CD14-positive monocyte (primary cell): ENCODE results near the gene SMARCA2. TPM values are rescaled to one million over a fixed set of nuclear protein-coding genes. Genes with fewer than 3 reads are reported as not detected.
A peak's percentile ranks its signal among the peaks of the same experiment; 100 is the strongest.

ENCODE experiments used
- DNase-seq, 3 donors: peaks; one replicate each; pipeline ENCODE4 v3.0.0-alpha.2; 2011 to 2022
- H2AFZ ChIP-seq: 2 replicates; pipeline ENCODE4 v1.6.0; 2012; ENCODE audit warnings: mild to moderate bottlenecking, low read depth, low read length, inconsistent platforms; ENCODE audit not compliant: insufficient read depth, poor library complexity, severe bottlenecking
- H3K27ac ChIP-seq, 2 donors: 1 replicate in 1 of 2; 2 replicates in 1 of 2; pipeline ENCODE4 v1.5.1; 2012 to 2013; ENCODE audit warnings: low read length in 2 of 2, control low read depth in 1 of 2, inconsistent platforms in 1 of 2, low read depth in 1 of 2, mild to moderate bottlenecking in 1 of 2
- H3K27me3 ChIP-seq, 2 donors: one replicate each; pipeline versions ENCODE4 v1.6.0 to v1.6.1; 2011 to 2013; ENCODE audit warnings: low read length in 2 of 2; ENCODE audit not compliant: control insufficient read depth in 2 of 2, insufficient read depth in 2 of 2
- H3K36me3 ChIP-seq, 2 donors: replicated peaks in 1 of 2; 1 replicate in 1 of 2; 2 replicates in 1 of 2; pipeline versions ENCODE4 v1.5.1 to v1.6.1; 2012 to 2013; ENCODE audit warnings: low read length in 2 of 2, control low read depth in 1 of 2, inconsistent platforms in 1 of 2, mild to moderate bottlenecking in 1 of 2; ENCODE audit not compliant: insufficient read depth in 2 of 2, control insufficient read depth in 1 of 2
- H3K4me1 ChIP-seq, 2 donors: 1 replicate in 1 of 2; 2 replicates in 1 of 2; pipeline versions ENCODE4 v1.5.1 to v1.6.1; 2012 to 2013; ENCODE audit warnings: low read length in 2 of 2, control low read depth in 1 of 2, inconsistent platforms in 1 of 2, mild to moderate bottlenecking in 1 of 2, moderate library complexity in 1 of 2; ENCODE audit not compliant: insufficient read depth in 2 of 2, control insufficient read depth in 1 of 2
- H3K4me2 ChIP-seq: replicated peaks from 2 replicates; pipeline ENCODE3; 2012; ENCODE audit warnings: low read length, moderate library complexity, mild to moderate bottlenecking; ENCODE audit not compliant: poor library complexity, severe bottlenecking; ENCODE audit errors: extremely low read depth
- H3K4me3 ChIP-seq, 3 experiments: fragments of 200-600 bp in 1 of 3; sonication (generic) in 1 of 3; replicated peaks in 1 of 3; 1 replicate in 2 of 3; 2 replicates in 1 of 3; pipeline ENCODE4 v1.5.1; 2011 to 2013; ENCODE audit warnings: low read length in 3 of 3, mild to moderate bottlenecking in 3 of 3, control low read depth in 2 of 3, low read depth in 2 of 3, inconsistent platforms in 1 of 3, moderate library complexity in 1 of 3
- H3K79me2 ChIP-seq: 2 replicates; pipeline ENCODE4 v1.6.0; 2012; ENCODE audit warnings: mild to moderate bottlenecking, control low read depth, inconsistent platforms, low read length, moderate library complexity; ENCODE audit not compliant: insufficient read depth
- H3K9ac ChIP-seq: 2 replicates; pipeline ENCODE4 v1.6.0; 2017; ENCODE audit warnings: low read length, mild to moderate bottlenecking; ENCODE audit not compliant: insufficient read depth, poor library complexity, severe bottlenecking
- H3K9me3 ChIP-seq, 2 donors: replicated peaks in 1 of 2; 1 replicate in 1 of 2; 2 replicates in 1 of 2; pipeline versions ENCODE4 v1.5.1 to v1.6.1; 2012 to 2013; ENCODE audit warnings: low read length in 2 of 2, control low read depth in 1 of 2; ENCODE audit not compliant: control insufficient read depth in 1 of 2, insufficient read depth in 1 of 2
- H4K20me1 ChIP-seq: 2 replicates; pipeline ENCODE4 v1.6.0; 2012; ENCODE audit warnings: mild to moderate bottlenecking, low read length, control low read depth, moderate library complexity; ENCODE audit not compliant: insufficient read depth
- H3K27ac Mint-ChIP-seq, 7 donors: one replicate each; pipeline ENCODE4 v1.8.0; 2020; ENCODE audit warnings: mild to moderate bottlenecking in 7 of 7, mixed read lengths in 7 of 7, moderate library complexity in 6 of 7, inconsistent platforms in 2 of 7
- H3K27me3 Mint-ChIP-seq, 3 donors: one replicate each; pipeline ENCODE4 v1.8.0; 2021 to 2022; ENCODE audit warnings: low read depth in 3 of 3, mild to moderate bottlenecking in 3 of 3, mixed read lengths in 3 of 3, moderate library complexity in 3 of 3, inconsistent platforms in 1 of 3
- H3K36me3 Mint-ChIP-seq, 2 donors: one replicate each; pipeline ENCODE4 v1.8.0; 2020; ENCODE audit warnings: mixed read lengths in 2 of 2, inconsistent platforms in 1 of 2, mild to moderate bottlenecking in 1 of 2
- H3K4me1 Mint-ChIP-seq: one replicate; pipeline ENCODE4 v1.8.0; 2020; ENCODE audit warnings: mild to moderate bottlenecking, mixed read lengths
- H3K4me3 Mint-ChIP-seq, 2 donors: one replicate each; pipeline ENCODE4 v1.8.0; 2020; ENCODE audit warnings: mild to moderate bottlenecking in 2 of 2, mixed read lengths in 2 of 2, moderate library complexity in 1 of 2
- H3K9me3 Mint-ChIP-seq, 7 donors: one replicate each; pipeline ENCODE4 v1.8.0; 2020 to 2022; ENCODE audit warnings: mixed read lengths in 7 of 7, mild to moderate bottlenecking in 6 of 7, moderate library complexity in 6 of 7, inconsistent platforms in 2 of 7
- WGBS: methylation state at CpG from one replicate; pipeline ENCODE4 v1.1.5; 2013; ENCODE audit warnings: missing lambda C conversion rate; ENCODE audit not compliant: insufficient coverage; 5-methylcytosine and 5-hydroxymethylcytosine counted together
- intact Hi-C, 2 donors: fragments of 100-400 bp; cut with micrococcal nuclease; formaldehyde crosslinking; loops; one replicate each; pipeline versions ENCODE4 v1.15.0 to v1.15.1; 2023
- polyA plus RNA-seq, 3 donors: library from polyadenylated mRNA; depleted of rRNA in 1 of 3; unstranded in 2 of 3; stranded (reverse) in 1 of 3; fragments of 300-500 nt in 2 of 3; fragments of >200 nt in 1 of 3; fragmentation: Illumina TruSeq in 2 of 3; gene quantifications; 1 replicate in 2 of 3; 2 replicates in 1 of 3; pipeline ENCODE4 v1.2.3, GENCODE V29; 2012 to 2021
- TF ChIP-seq, protein P1 (sequence below): fragments of 200-600 bp; IDR thresholded peaks from one replicate; pipeline ENCODE4 v1.8.0; 2022; ENCODE audit warnings: antibody characterized with exemption, mild to moderate bottlenecking

The SMARCA2 gene
- polyA plus RNA-seq, 3 donors, result 11.0 to 54.7 (median 11.8) TPM

DNA sequence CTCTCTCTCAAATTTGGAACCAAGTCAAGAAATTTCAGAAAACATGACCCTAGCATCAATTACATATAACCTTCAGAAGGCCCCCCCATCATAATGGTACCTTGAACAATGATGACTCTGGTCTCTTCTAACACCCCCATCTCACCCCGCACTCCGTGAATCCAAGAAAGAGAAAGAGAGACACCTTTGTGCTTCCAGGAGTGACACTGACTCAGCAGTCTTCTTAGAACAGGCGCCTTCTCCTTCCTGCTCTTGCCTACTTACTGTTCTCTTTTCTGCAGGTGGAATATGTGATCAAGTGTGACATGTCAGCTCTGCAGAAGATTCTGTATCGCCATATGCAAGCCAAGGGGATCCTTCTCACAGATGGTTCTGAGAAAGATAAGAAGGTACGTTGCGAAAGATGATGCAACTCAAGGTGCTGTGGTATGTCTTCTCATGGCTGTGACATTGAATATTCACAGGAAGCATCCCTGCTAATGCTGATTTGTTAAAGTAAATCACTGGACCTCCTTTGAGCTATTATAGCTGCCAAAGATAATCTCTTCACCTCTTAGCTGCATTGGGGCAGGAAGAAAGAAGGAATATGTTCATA lies 81.3 kb downstream of the SMARCA2 start:
- no peak overlapping the region for H3K4me3 Mint-ChIP-seq
- Histone ChIP-seq H3K4me3 (no peak overlapping the region), H3K4me1 (no peaks in the 10 kb centered on the region), H3K27me3 (no peaks in the 10 kb centered on the region), H3K4me2 (no peak overlapping the region), H3K9ac (no peak overlapping the region), H3K27ac (no peak overlapping the region), H3K36me3 (peaks cover 87 to 98% of the 10 kb centered on the region in 2 donors), H3K9me3 (no peaks in the 10 kb centered on the region), H4K20me1 (peaks cover 8% of the 10 kb centered on the region), H2AFZ (no peak overlapping the region), H3K79me2 (no peaks in the 10 kb centered on the region)
- no peak for DNase-seq
- intact Hi-C loops, result no loop called here
- WGBS, result no CpG with 5 or more reads among the region's 6 CpGs
- no peaks in the 10 kb centered on the region for H3K9me3 Mint-ChIP-seq
- TF ChIP-seq, protein P1, sequence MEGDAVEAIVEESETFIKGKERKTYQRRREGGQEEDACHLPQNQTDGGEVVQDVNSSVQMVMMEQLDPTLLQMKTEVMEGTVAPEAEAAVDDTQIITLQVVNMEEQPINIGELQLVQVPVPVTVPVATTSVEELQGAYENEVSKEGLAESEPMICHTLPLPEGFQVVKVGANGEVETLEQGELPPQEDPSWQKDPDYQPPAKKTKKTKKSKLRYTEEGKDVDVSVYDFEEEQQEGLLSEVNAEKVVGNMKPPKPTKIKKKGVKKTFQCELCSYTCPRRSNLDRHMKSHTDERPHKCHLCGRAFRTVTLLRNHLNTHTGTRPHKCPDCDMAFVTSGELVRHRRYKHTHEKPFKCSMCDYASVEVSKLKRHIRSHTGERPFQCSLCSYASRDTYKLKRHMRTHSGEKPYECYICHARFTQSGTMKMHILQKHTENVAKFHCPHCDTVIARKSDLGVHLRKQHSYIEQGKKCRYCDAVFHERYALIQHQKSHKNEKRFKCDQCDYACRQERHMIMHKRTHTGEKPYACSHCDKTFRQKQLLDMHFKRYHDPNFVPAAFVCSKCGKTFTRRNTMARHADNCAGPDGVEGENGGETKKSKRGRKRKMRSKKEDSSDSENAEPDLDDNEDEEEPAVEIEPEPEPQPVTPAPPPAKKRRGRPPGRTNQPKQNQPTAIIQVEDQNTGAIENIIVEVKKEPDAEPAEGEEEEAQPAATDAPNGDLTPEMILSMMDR, result no peak
- H3K36me3 Mint-ChIP-seq, result peaks cover 82 to 83% of the 10 kb centered on the region in 2 donors
- no peaks in the 10 kb centered on the region for H3K27me3 Mint-ChIP-seq
- H3K4me1 Mint-ChIP-seq, result no peaks in the 10 kb centered on the region
- H3K27ac Mint-ChIP-seq, result peak overlapping the region in 3 of 7 donors; percentile 18 to 81 (median 50)

DNA sequence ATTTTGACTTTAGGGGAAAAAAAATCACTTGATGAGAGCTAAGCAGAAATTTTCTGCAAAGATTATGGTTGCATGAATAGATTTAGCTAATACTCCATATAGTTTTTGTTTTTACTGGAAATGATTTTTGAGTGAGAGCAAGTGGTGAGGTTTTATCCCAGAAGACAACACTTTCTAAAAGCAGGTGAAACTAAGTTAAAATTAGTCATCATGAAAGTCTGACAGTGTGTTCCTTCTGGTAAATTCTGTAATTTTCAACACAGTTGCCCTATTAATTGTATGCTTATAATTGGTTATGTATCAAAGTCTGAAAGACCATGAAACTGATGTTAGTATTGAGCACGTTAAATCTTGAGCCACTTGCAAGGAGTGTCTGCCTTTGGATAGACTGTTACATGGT lies 91.5 kb downstream of the SMARCA2 start:
- Histone ChIP-seq H3K4me2 (no peak overlapping the region), H3K9ac (no peak overlapping the region), H2AFZ (no peak overlapping the region), H3K36me3 (peaks cover 77 to 97% of the 10 kb centered on the region in 2 donors), H3K4me1 (no peaks in the 10 kb centered on the region), H3K79me2 (no peaks in the 10 kb centered on the region), H3K27me3 (no peaks in the 10 kb centered on the region), H3K9me3 (no peaks in the 10 kb centered on the region), H3K4me3 (no peak overlapping the region), H3K27ac (no peak overlapping the region), H4K20me1 (no peaks in the 10 kb centered on the region)
- H3K27me3 Mint-ChIP-seq, result no peaks in the 10 kb centered on the region
- intact Hi-C loops, result no loop called here
- DNase-seq, result no peak
- WGBS, result no CpG with 5 or more reads among the region's 1 CpG
- peaks cover 79 to 91% of the 10 kb centered on the region in 2 donors for H3K36me3 Mint-ChIP-seq
- TF ChIP-seq, protein P1, result no peak
- H3K4me3 Mint-ChIP-seq, result no peak overlapping the region
- no peak overlapping the region for H3K27ac Mint-ChIP-seq
- H3K4me1 Mint-ChIP-seq, result no peaks in the 10 kb centered on the region
- H3K9me3 Mint-ChIP-seq, result no peaks in the 10 kb centered on the region
